ENCODE data around the gene GPSM1.

GRCh38 chr9:136372561-136373299 is 45.4 kb downstream of the GPSM1 start:
- TF ChIP-seq POLR2A (IDR thresholded peaks at IDR 0.05) = no peak
- TF ChIP-seq CTCF (IDR thresholded peaks at IDR 0.05) = peak in 2 of 12 donors; percentile 14 to 15
